Measurements from ENCODE around the gene KRT39.

KRT39 gene

GRCh38 chr17:40981115-40981514, 14.4 kb upstream of the KRT39 start:
- Histone ChIP-seq H3K4me3 (ENCODE audit: low read depth, low read length) (no peak overlapping the region), H3K9ac (ENCODE audit: low read depth, low read length) (no peak overlapping the region), H3K27me3 (ENCODE audit: control insufficient read depth, insufficient read depth, low read length) (no peaks in the 10 kb centered on the region), H3K27ac (ENCODE audit: low read depth, low read length) (no peak overlapping the region), H3K36me3 (ENCODE audit: control insufficient read depth, insufficient read depth, low read length) (no peaks in the 10 kb centered on the region), H3K4me1 (ENCODE audit: control insufficient read depth, insufficient read depth, low read length) (peaks cover 9% of the 10 kb centered on the region; the same call in 1 of the 2 replicates), H3K9me3 (ENCODE audit: control insufficient read depth, insufficient read depth, low read length) (no peaks in the 10 kb centered on the region)

GRCh38 chr17:40980596-40980995, 13.8 kb upstream of the KRT39 start:
- H3K4me3 ChIP-seq (ENCODE audit: low read depth, low read length), result no peak overlapping the region
- H3K9ac ChIP-seq (ENCODE audit: low read depth, low read length), result no peak overlapping the region
- no peak overlapping the region for H3K27ac ChIP-seq (ENCODE audit: low read depth, low read length)

DNA sequence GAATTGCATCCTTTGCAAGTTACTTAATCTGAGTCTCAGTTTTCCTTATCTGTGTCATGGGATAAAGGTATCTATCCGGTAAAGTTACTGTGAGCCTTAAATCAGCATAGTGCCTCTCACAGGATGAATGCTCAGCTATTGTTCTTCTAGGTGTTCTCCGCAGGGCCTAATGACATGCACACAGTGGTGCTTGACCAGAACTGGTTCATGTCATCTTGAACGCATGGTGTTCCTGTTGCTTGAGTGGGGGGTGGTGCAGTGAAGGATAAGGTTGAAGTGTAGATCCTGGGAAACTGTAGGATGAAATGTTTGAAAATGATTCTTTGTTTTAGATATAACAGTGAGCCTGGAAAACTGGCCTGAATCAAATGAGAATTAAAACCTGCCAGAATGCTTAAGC, 13.4 kb upstream of the KRT39 start:
- H3K4me3 ChIP-seq (ENCODE audit: low read depth, low read length), result no peak overlapping the region
- H3K36me3 ChIP-seq (ENCODE audit: control insufficient read depth, insufficient read depth, low read length), result no peaks in the 10 kb centered on the region
- H3K4me1 ChIP-seq (ENCODE audit: control insufficient read depth, insufficient read depth, low read length), result peaks cover 9% of the 10 kb centered on the region; the same call in 1 of the 2 replicates
- no peak overlapping the region for H3K27ac ChIP-seq (ENCODE audit: low read depth, low read length)
- no peaks in the 10 kb centered on the region for H3K27me3 ChIP-seq (ENCODE audit: control insufficient read depth, insufficient read depth, low read length)
- H3K9ac ChIP-seq (ENCODE audit: low read depth, low read length), result no peak overlapping the region
- H3K9me3 ChIP-seq (ENCODE audit: control insufficient read depth, insufficient read depth, low read length), result no peaks in the 10 kb centered on the region

More at GRCh38 chr17:40980596-40980995, 13.8 kb upstream of the KRT39 start:
- Histone ChIP-seq H3K36me3 (ENCODE audit: control insufficient read depth, insufficient read depth, low read length) (no peaks in the 10 kb centered on the region), H3K9me3 (ENCODE audit: control insufficient read depth, insufficient read depth, low read length) (no peaks in the 10 kb centered on the region), H3K4me1 (ENCODE audit: control insufficient read depth, insufficient read depth, low read length) (peaks cover 9% of the 10 kb centered on the region; the same call in 1 of the 2 replicates), H3K27me3 (ENCODE audit: control insufficient read depth, insufficient read depth, low read length) (no peaks in the 10 kb centered on the region)

GRCh38 chr17:40978575-40979151, 11.9 kb upstream of the KRT39 start:
- Histone ChIP-seq H3K9ac (ENCODE audit: low read depth, low read length) (no peak overlapping the region), H3K27ac (ENCODE audit: low read depth, low read length) (no peak overlapping the region), H3K4me1 (ENCODE audit: control insufficient read depth, insufficient read depth, low read length) (peaks cover 9% of the 10 kb centered on the region; the same call in 1 of the 2 replicates), H3K9me3 (ENCODE audit: control insufficient read depth, insufficient read depth, low read length) (no peaks in the 10 kb centered on the region), H3K36me3 (ENCODE audit: control insufficient read depth, insufficient read depth, low read length) (no peaks in the 10 kb centered on the region), H3K27me3 (ENCODE audit: control insufficient read depth, insufficient read depth, low read length) (no peaks in the 10 kb centered on the region), H3K4me3 (ENCODE audit: low read depth, low read length) (no peak overlapping the region)

DNA sequence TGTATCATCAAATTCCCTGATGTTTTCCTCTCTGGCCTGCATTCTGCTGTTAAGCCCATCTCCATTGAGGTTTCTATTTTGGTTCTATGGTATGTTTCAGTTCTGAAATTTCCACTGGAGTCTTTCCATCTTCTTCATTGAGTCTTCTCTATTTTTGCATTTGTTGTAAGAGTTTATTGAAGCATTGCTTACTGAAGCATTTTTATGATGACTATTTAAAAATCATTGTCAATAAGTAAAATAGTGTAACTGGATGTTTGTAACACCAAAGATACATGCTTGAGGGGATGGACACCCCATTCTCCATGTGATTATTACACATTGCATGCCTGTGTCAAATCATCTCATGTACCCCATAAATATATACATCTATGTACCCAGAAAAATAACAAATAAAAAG, 8.8 kb upstream of the KRT39 start:
- H3K9me3 ChIP-seq (ENCODE audit: control insufficient read depth, insufficient read depth, low read length), result 0 out of 2 replicates have a peak, but pooled peaks cover 3% of the 10 kb centered on the region
- H3K27me3 ChIP-seq (ENCODE audit: control insufficient read depth, insufficient read depth, low read length), result no peaks in the 10 kb centered on the region
- no peaks in the 10 kb centered on the region for H3K36me3 ChIP-seq (ENCODE audit: control insufficient read depth, insufficient read depth, low read length)
- peaks cover 5% of the 10 kb centered on the region; the same call in 1 of the 2 replicates for H3K4me1 ChIP-seq (ENCODE audit: control insufficient read depth, insufficient read depth, low read length)
- H3K9ac ChIP-seq (ENCODE audit: low read depth, low read length), result no peak overlapping the region
- no peak overlapping the region for H3K27ac ChIP-seq (ENCODE audit: low read depth, low read length)
- H3K4me3 ChIP-seq (ENCODE audit: low read depth, low read length), result no peak overlapping the region

GRCh38 chr17:40974366-40974765, 7.6 kb upstream of the KRT39 start:
- H3K27me3 ChIP-seq (ENCODE audit: control insufficient read depth, insufficient read depth, low read length), result no peaks in the 10 kb centered on the region
- H3K9ac ChIP-seq (ENCODE audit: low read depth, low read length), result no peak overlapping the region
- 0 out of 2 replicates have a peak, but pooled peaks cover 3% of the 10 kb centered on the region for H3K9me3 ChIP-seq (ENCODE audit: control insufficient read depth, insufficient read depth, low read length)
- H3K27ac ChIP-seq (ENCODE audit: low read depth, low read length), result no peak overlapping the region
- no peaks in the 10 kb centered on the region for H3K36me3 ChIP-seq (ENCODE audit: control insufficient read depth, insufficient read depth, low read length)
- H3K4me1 ChIP-seq (ENCODE audit: control insufficient read depth, insufficient read depth, low read length), result no peaks in the 10 kb centered on the region
- no peak overlapping the region for H3K4me3 ChIP-seq (ENCODE audit: low read depth, low read length)

GRCh38 chr17:40967582-40967981, 834 bp upstream of the KRT39 start:
- Histone ChIP-seq H3K27me3 (ENCODE audit: control insufficient read depth, insufficient read depth, low read length) (no peaks in the 10 kb centered on the region), H3K4me1 (ENCODE audit: control insufficient read depth, insufficient read depth, low read length) (no peaks in the 10 kb centered on the region), H3K4me3 (ENCODE audit: low read depth, low read length) (no peak overlapping the region), H3K9me3 (ENCODE audit: control insufficient read depth, insufficient read depth, low read length) (0 out of 2 replicates have a peak, but pooled peaks cover 3% of the 10 kb centered on the region), H3K27ac (ENCODE audit: low read depth, low read length) (no peak overlapping the region), H3K9ac (ENCODE audit: low read depth, low read length) (no peak overlapping the region), H3K36me3 (ENCODE audit: control insufficient read depth, insufficient read depth, low read length) (no peaks in the 10 kb centered on the region)

GRCh38 chr17:40963838-40964237, 2.9 kb downstream of the KRT39 start:
- H3K27me3 ChIP-seq (ENCODE audit: control insufficient read depth, insufficient read depth, low read length), result no peaks in the 10 kb centered on the region
- no peak overlapping the region for H3K9ac ChIP-seq (ENCODE audit: low read depth, low read length)
- H3K36me3 ChIP-seq (ENCODE audit: control insufficient read depth, insufficient read depth, low read length), result no peaks in the 10 kb centered on the region
- no peak overlapping the region for H3K4me3 ChIP-seq (ENCODE audit: low read depth, low read length)
- no peaks in the 10 kb centered on the region for H3K4me1 ChIP-seq (ENCODE audit: control insufficient read depth, insufficient read depth, low read length)
- H3K9me3 ChIP-seq (ENCODE audit: control insufficient read depth, insufficient read depth, low read length), result no peaks in the 10 kb centered on the region
- no peak overlapping the region for H3K27ac ChIP-seq (ENCODE audit: low read depth, low read length)

GRCh38 chr17:40962059-40962561, 4.6 kb downstream of the KRT39 start:
- Histone ChIP-seq H3K36me3 (ENCODE audit: control insufficient read depth, insufficient read depth, low read length) (no peaks in the 10 kb centered on the region), H3K4me1 (ENCODE audit: control insufficient read depth, insufficient read depth, low read length) (peaks cover 15% of the 10 kb centered on the region), H3K9me3 (ENCODE audit: control insufficient read depth, insufficient read depth, low read length) (no peaks in the 10 kb centered on the region), H3K27ac (ENCODE audit: low read depth, low read length) (no peak overlapping the region), H3K9ac (ENCODE audit: low read depth, low read length) (no peak overlapping the region), H3K4me3 (ENCODE audit: low read depth, low read length) (no peak overlapping the region), H3K27me3 (ENCODE audit: control insufficient read depth, insufficient read depth, low read length) (no peaks in the 10 kb centered on the region)

DNA sequence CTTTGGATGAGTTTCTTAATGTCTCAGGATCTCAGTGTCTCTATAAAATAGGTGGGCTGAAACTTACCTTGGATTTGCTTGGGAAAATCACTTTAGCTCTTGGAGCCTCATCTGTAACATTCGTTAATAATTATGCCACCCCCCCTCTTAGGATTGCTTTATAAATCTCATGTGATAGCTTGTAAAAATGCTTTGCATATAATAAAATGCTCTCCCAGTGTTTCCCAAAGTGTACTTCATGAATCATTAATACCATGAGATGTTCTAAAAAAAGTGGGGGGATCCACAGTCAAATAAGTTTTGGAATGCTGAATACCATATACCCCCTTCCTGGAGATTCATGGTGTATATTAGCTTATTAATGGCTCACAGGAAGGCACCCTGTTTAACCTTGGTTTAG, 5.2 kb downstream of the KRT39 start:
- Histone ChIP-seq H3K27ac (ENCODE audit: low read depth, low read length) (no peak overlapping the region), H3K27me3 (ENCODE audit: control insufficient read depth, insufficient read depth, low read length) (no peaks in the 10 kb centered on the region), H3K4me1 (ENCODE audit: control insufficient read depth, insufficient read depth, low read length) (peaks cover 20% of the 10 kb centered on the region), H3K4me3 (ENCODE audit: low read depth, low read length) (no peak overlapping the region), H3K9me3 (ENCODE audit: control insufficient read depth, insufficient read depth, low read length) (no peaks in the 10 kb centered on the region), H3K9ac (ENCODE audit: low read depth, low read length) (no peak overlapping the region), H3K36me3 (ENCODE audit: control insufficient read depth, insufficient read depth, low read length) (no peaks in the 10 kb centered on the region)

DNA sequence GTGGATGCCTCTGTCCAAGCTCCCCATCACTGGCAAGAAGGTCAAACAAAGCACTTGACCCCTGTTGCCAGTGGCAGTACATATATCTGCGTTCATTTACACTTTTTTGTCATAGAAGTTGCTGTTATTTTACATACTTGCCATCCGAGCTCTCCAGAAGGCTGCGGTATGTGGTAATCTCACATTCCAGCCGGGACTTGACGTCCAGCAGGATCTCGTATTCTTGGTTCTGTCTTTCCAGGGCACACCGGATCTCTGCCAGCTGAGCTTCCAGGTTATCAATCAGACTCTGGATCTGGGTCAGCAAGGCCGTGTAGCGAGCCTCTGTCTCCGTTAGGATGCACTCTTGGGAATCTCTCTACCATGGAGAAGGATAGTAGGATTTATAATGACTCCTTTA, 6.6 kb downstream of the KRT39 start:
- Histone ChIP-seq H3K27ac (ENCODE audit: low read depth, low read length) (no peak overlapping the region), H3K9ac (ENCODE audit: low read depth, low read length) (no peak overlapping the region), H3K9me3 (ENCODE audit: control insufficient read depth, insufficient read depth, low read length) (no peaks in the 10 kb centered on the region), H3K4me1 (ENCODE audit: control insufficient read depth, insufficient read depth, low read length) (peaks cover 24% of the 10 kb centered on the region), H3K4me3 (ENCODE audit: low read depth, low read length) (no peak overlapping the region), H3K36me3 (ENCODE audit: control insufficient read depth, insufficient read depth, low read length) (no peaks in the 10 kb centered on the region), H3K27me3 (ENCODE audit: control insufficient read depth, insufficient read depth, low read length) (no peaks in the 10 kb centered on the region)

Measured in HUES48 (cell line).